ENCODE results near the gene FAAP20.

FAAP20 gene

DNA sequence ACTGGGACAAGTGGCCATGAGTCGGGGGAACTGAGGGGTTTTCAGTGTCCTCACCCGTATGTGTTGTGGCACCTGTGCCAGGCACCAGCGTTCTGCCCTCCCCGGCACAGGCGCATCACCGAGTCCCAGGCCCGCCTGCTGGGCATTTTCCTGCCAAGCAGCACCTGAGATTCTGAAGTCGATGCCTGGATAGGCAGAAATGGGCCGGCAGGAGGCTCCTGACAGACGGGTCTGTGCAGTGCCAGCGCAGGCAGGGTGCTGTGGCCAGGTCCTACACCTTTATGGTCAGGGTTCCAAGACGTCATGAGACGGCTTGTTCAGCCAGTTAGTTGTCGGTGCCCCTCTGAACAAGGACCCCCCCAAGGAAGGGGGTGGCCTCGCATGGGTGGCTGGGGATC, 10.6 kb downstream of the FAAP20 start:
- TF ChIP-seq, protein P1, sequence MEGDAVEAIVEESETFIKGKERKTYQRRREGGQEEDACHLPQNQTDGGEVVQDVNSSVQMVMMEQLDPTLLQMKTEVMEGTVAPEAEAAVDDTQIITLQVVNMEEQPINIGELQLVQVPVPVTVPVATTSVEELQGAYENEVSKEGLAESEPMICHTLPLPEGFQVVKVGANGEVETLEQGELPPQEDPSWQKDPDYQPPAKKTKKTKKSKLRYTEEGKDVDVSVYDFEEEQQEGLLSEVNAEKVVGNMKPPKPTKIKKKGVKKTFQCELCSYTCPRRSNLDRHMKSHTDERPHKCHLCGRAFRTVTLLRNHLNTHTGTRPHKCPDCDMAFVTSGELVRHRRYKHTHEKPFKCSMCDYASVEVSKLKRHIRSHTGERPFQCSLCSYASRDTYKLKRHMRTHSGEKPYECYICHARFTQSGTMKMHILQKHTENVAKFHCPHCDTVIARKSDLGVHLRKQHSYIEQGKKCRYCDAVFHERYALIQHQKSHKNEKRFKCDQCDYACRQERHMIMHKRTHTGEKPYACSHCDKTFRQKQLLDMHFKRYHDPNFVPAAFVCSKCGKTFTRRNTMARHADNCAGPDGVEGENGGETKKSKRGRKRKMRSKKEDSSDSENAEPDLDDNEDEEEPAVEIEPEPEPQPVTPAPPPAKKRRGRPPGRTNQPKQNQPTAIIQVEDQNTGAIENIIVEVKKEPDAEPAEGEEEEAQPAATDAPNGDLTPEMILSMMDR (IDR thresholded peaks at IDR 0.05; ENCODE audit: borderline replicate concordance, extremely low read depth, low read length, poor library complexity, severe bottlenecking), result no peak
- no peak for TF ChIP-seq EZH2 (IDR thresholded peaks at IDR 0.05; ENCODE audit: borderline replicate concordance, low read depth, low read length, severe bottlenecking)
- Histone ChIP-seq H3K27me3 (ENCODE audit: insufficient read depth, low read length, poor library complexity) (no peaks in the 10 kb centered on the region), H3K27ac (ENCODE audit: low read length) (no peak overlapping the region), H3K36me3 (ENCODE audit: insufficient read depth, low read length) (peaks cover under 1% of the 10 kb centered on the region; the same call in 1 of the 2 replicates), H3K79me2 (ENCODE audit: insufficient read depth, low read length) (no peaks in the 10 kb centered on the region), H3K4me3 (ENCODE audit: low read depth in 1 of 2, low read length in 2 of 2) (no peak overlapping the region), H3K9ac (ENCODE audit: low read depth, low read length) (no peak overlapping the region), H3K4me1 (ENCODE audit: insufficient read depth, low read length) (no peaks in the 10 kb centered on the region), H3K9me3 (ENCODE audit: insufficient read depth, low read length, severe bottlenecking) (no peaks in the 10 kb centered on the region), H2AFZ (ENCODE audit: low read depth, low read length) (no peak overlapping the region), H4K20me1 (ENCODE audit: insufficient read depth, low read length) (peaks cover 12% of the 10 kb centered on the region), H3K4me2 (ENCODE audit: insufficient read depth, low read length) (no peak overlapping the region)
- DNase-seq, result no peak
- ATAC-seq (ENCODE audit: insufficient read depth, low read depth), result no peak

DNA sequence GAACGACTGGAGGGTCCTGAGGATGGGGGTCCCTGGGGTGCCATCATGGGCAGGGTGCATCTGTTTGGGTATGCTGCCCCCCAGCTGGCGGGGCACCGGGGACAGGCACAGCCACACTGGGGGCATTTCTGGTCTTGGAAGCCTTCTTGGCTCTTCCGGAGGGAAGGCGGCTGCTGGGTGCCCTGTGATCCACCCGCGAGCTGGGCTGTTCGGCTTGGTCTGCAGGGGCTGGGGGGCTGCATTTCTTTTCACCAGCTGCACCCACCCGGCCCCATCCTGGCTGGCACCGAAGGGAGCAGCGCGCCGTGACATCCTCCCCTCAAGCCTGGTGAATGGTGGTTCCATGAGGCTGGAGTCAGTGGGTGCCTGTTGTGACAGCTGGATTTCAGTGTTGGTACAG, 12.2 kb downstream of the FAAP20 start:
- ATAC-seq (ENCODE audit: insufficient read depth, low read depth) (no peak), DNase-seq (no peak)
- H3K9ac ChIP-seq (ENCODE audit: low read depth, low read length), result no peak overlapping the region
- no peaks in the 10 kb centered on the region for H3K9me3 ChIP-seq (ENCODE audit: insufficient read depth, low read length, severe bottlenecking)
- TF ChIP-seq, protein P1 (IDR thresholded peaks at IDR 0.05; ENCODE audit: borderline replicate concordance, extremely low read depth, low read length, poor library complexity, severe bottlenecking), result no peak
- TF ChIP-seq EZH2 (IDR thresholded peaks at IDR 0.05; ENCODE audit: borderline replicate concordance, low read depth, low read length, severe bottlenecking), result no peak
- no peaks in the 10 kb centered on the region for H3K4me1 ChIP-seq (ENCODE audit: insufficient read depth, low read length)
- no peak overlapping the region for H2AFZ ChIP-seq (ENCODE audit: low read depth, low read length)
- H3K36me3 ChIP-seq (ENCODE audit: insufficient read depth, low read length), result no peaks in the 10 kb centered on the region
- H3K27me3 ChIP-seq (ENCODE audit: insufficient read depth, low read length, poor library complexity), result no peaks in the 10 kb centered on the region
- H3K4me2 ChIP-seq (ENCODE audit: insufficient read depth, low read length), result no peak overlapping the region
- no peaks in the 10 kb centered on the region for H3K79me2 ChIP-seq (ENCODE audit: insufficient read depth, low read length)
- no peak overlapping the region for H3K27ac ChIP-seq (ENCODE audit: low read length)
- peaks cover 5% of the 10 kb centered on the region; the same call in 1 of the 2 replicates for H4K20me1 ChIP-seq (ENCODE audit: insufficient read depth, low read length)
- no peak overlapping the region for H3K4me3 ChIP-seq (ENCODE audit: low read depth in 1 of 2, low read length in 2 of 2)

DNA sequence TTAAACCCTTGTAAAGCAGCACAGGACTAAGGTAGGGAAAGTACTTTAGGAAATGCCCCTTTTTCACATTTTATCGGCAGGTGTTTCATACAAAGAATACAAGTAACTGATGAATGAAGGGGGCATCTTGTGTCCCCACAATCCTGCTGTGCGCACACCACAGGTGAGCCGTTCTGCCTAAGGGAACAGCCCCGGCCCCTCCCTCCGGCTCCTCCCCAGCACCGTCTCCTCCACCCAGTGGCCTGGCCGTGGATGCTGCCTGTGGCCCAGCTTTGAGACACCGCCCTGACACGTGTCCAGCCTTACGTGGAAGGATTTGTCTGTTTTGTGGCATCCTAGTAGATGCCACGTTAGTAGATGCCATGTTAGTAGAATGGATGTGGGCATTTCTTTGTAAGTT, 12.8 kb downstream of the FAAP20 start:
- Histone ChIP-seq H3K79me2 (ENCODE audit: insufficient read depth, low read length) (no peaks in the 10 kb centered on the region), H3K27me3 (ENCODE audit: insufficient read depth, low read length, poor library complexity) (no peaks in the 10 kb centered on the region), H3K4me3 (ENCODE audit: low read depth in 1 of 2, low read length in 2 of 2) (no peak overlapping the region), H3K9ac (ENCODE audit: low read depth, low read length) (no peak overlapping the region), H3K27ac (ENCODE audit: low read length) (no peak overlapping the region), H3K4me2 (ENCODE audit: insufficient read depth, low read length) (no peak overlapping the region), H4K20me1 (ENCODE audit: insufficient read depth, low read length) (peaks cover 6% of the 10 kb centered on the region; the same call in 1 of the 2 replicates), H2AFZ (ENCODE audit: low read depth, low read length) (no peak overlapping the region), H3K36me3 (ENCODE audit: insufficient read depth, low read length) (no peaks in the 10 kb centered on the region), H3K4me1 (ENCODE audit: insufficient read depth, low read length) (no peaks in the 10 kb centered on the region), H3K9me3 (ENCODE audit: insufficient read depth, low read length, severe bottlenecking) (no peaks in the 10 kb centered on the region)
- TF ChIP-seq EZH2 (IDR thresholded peaks at IDR 0.05; ENCODE audit: borderline replicate concordance, low read depth, low read length, severe bottlenecking), result no peak
- TF ChIP-seq, protein P1 (IDR thresholded peaks at IDR 0.05; ENCODE audit: borderline replicate concordance, extremely low read depth, low read length, poor library complexity, severe bottlenecking), result no peak
- ATAC-seq (ENCODE audit: insufficient read depth, low read depth), result no peak
- DNase-seq, result no peak

DNA sequence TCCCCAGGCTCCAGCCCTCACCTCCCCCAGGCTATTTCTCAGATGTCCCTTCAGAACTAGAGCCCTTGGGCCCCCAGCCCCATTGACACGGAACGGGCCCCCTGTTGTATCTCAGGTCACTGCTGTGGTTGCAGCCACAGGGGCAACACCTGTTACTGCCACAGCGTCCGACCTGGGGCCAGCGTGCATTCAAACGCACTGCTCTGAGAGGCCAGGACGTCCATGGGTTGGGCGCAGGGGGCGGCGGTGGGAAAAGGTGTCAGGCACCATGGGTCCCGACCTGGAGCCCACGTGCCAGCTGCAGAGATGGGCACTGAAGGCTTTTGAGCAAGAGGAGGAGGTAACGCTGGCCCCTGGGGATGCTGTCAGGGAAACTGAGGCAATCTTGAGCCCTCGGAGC, 13.3 kb downstream of the FAAP20 start:
- H3K4me2 ChIP-seq (ENCODE audit: insufficient read depth, low read length), result no peak overlapping the region
- no peaks in the 10 kb centered on the region for H3K27me3 ChIP-seq (ENCODE audit: insufficient read depth, low read length, poor library complexity)
- no peaks in the 10 kb centered on the region for H3K4me1 ChIP-seq (ENCODE audit: insufficient read depth, low read length)
- H4K20me1 ChIP-seq (ENCODE audit: insufficient read depth, low read length), result peaks cover 6% of the 10 kb centered on the region; the same call in 1 of the 2 replicates
- ATAC-seq (ENCODE audit: insufficient read depth, low read depth) (no peak), DNase-seq (no peak)
- no peaks in the 10 kb centered on the region for H3K36me3 ChIP-seq (ENCODE audit: insufficient read depth, low read length)
- no peaks in the 10 kb centered on the region for H3K79me2 ChIP-seq (ENCODE audit: insufficient read depth, low read length)
- H3K9ac ChIP-seq (ENCODE audit: low read depth, low read length), result no peak overlapping the region
- no peak overlapping the region for H3K4me3 ChIP-seq (ENCODE audit: low read depth in 1 of 2, low read length in 2 of 2)
- TF ChIP-seq, protein P1 (IDR thresholded peaks at IDR 0.05; ENCODE audit: borderline replicate concordance, extremely low read depth, low read length, poor library complexity, severe bottlenecking), result no peak
- TF ChIP-seq EZH2 (IDR thresholded peaks at IDR 0.05; ENCODE audit: borderline replicate concordance, low read depth, low read length, severe bottlenecking), result no peak
- no peak overlapping the region for H2AFZ ChIP-seq (ENCODE audit: low read depth, low read length)
- H3K9me3 ChIP-seq (ENCODE audit: insufficient read depth, low read length, severe bottlenecking), result no peaks in the 10 kb centered on the region
- H3K27ac ChIP-seq (ENCODE audit: low read length), result no peak overlapping the region

Data from DND-41 (cell line).